SK-N-SH treated with all-trans-retinoic acid at 6 μM for 48 hours (cell line): ENCODE measurements around the gene HIVEP3.

Source experiments
- ATAC-seq: fragments of 200-7000 bp; cut with Tn5 transposase; 3 replicates; pipeline ENCODE4 v1.9.1; 2020; ENCODE audit warnings: mild to moderate bottlenecking, moderate library complexity
- ARNTL ChIP-seq: fragments of 450-650 bp; formaldehyde crosslinking; IDR thresholded peaks from 2 replicates; pipeline ENCODE4 v1.5.0; 2020; ENCODE audit warnings: low read depth, mild to moderate bottlenecking, moderate library complexity, borderline replicate concordance
- CSDC2 ChIP-seq: fragments of 250-450 bp; sonication (Bioruptor Pico); IDR thresholded peaks from 2 replicates; pipeline ENCODE4 v1.5.0; 2020; ENCODE audit warnings: mild to moderate bottlenecking, moderate library complexity
- ESRRG ChIP-seq: fragments of 250-450 bp; sonication (Bioruptor Pico); IDR thresholded peaks from 2 replicates; pipeline ENCODE4 v1.6.1; 2021; ENCODE audit warnings: mild to moderate bottlenecking
- ISL1 ChIP-seq: fragments of 250-450 bp; sonication (Bioruptor Pico); IDR thresholded peaks from 2 replicates; pipeline ENCODE4 v2.1.2; 2022; ENCODE audit warnings: mild to moderate bottlenecking, moderate library complexity
- OSR1 ChIP-seq: fragments of 250-450 bp; sonication (Bioruptor Pico); IDR thresholded peaks from 2 replicates; pipeline ENCODE4 v1.8.0; 2022; ENCODE audit warnings: moderate library complexity, mild to moderate bottlenecking, inconsistent platforms
- PATZ1 ChIP-seq: fragments of 250-450 bp; sonication (Bioruptor Pico); IDR thresholded peaks from 2 replicates; pipeline ENCODE4 v1.8.0; 2020; ENCODE audit warnings: mild to moderate bottlenecking, moderate library complexity, borderline replicate concordance
- PPARA ChIP-seq: fragments of 250-450 bp; sonication (Bioruptor Pico); IDR thresholded peaks from 2 replicates; pipeline ENCODE4 v1.5.0; 2020; ENCODE audit warnings: mild to moderate bottlenecking, borderline replicate concordance
- RARB ChIP-seq: fragments of 250-450 bp; sonication (Bioruptor Pico); IDR thresholded peaks from 2 replicates; pipeline ENCODE4 v1.8.0; 2021; ENCODE audit warnings: mild to moderate bottlenecking, moderate library complexity
- TCF4 ChIP-seq: fragments of 250-450 bp; sonication (Bioruptor Pico); IDR thresholded peaks from 2 replicates; pipeline ENCODE4 v1.8.0; 2021; ENCODE audit warnings: mild to moderate bottlenecking, moderate library complexity, borderline replicate concordance
- TOX ChIP-seq: fragments of 250-450 bp; sonication (Bioruptor Pico); IDR thresholded peaks from 2 replicates; pipeline ENCODE4 v1.8.0; 2021; ENCODE audit warnings: mild to moderate bottlenecking, moderate library complexity, borderline replicate concordance
- TSHZ2 ChIP-seq: fragments of 250-450 bp; sonication (Bioruptor Pico); IDR thresholded peaks from 2 replicates; pipeline ENCODE4 v1.5.0; 2020; ENCODE audit warnings: mild to moderate bottlenecking, moderate library complexity
- ZC3H10 ChIP-seq: fragments of 250-450 bp; sonication (Bioruptor Pico); IDR thresholded peaks from 2 replicates; pipeline ENCODE4 v1.5.1; 2021; ENCODE audit warnings: mild to moderate bottlenecking, moderate library complexity
- ZNF565 ChIP-seq: fragments of 450-650 bp; formaldehyde crosslinking; conservative IDR thresholded peaks from 2 replicates; pipeline ENCODE4 v1.5.0; 2020; ENCODE audit warnings: low read depth, mild to moderate bottlenecking, moderate library complexity
- ZNF70 ChIP-seq: fragments of 450-650 bp; formaldehyde crosslinking; IDR thresholded peaks from 2 replicates; pipeline ENCODE4 v1.5.0; 2020; ENCODE audit warnings: mild to moderate bottlenecking, moderate library complexity
- ZNF8 ChIP-seq: fragments of 450-650 bp; formaldehyde crosslinking; IDR thresholded peaks from 2 replicates; pipeline ENCODE4 v1.5.0; 2020; ENCODE audit warnings: mild to moderate bottlenecking, moderate library complexity
- TF ChIP-seq, protein P1 (sequence below): fragments of 250-450 bp; sonication (Bioruptor Pico); IDR thresholded peaks from 2 replicates; pipeline ENCODE4 v1.8.0; 2021; ENCODE audit warnings: low read depth, mild to moderate bottlenecking, moderate library complexity, borderline replicate concordance
- TF ChIP-seq, protein P2 (sequence below): fragments of 250-450 bp; sonication (Bioruptor Pico); IDR thresholded peaks from 2 replicates; pipeline ENCODE4 v1.5.1; 2021; ENCODE audit warnings: mild to moderate bottlenecking, moderate library complexity
- TF ChIP-seq, protein P3 (sequence below): fragments of 250-450 bp; sonication (Bioruptor Pico); IDR thresholded peaks from 2 replicates; pipeline ENCODE4 v1.5.1; 2020; ENCODE audit warnings: low read depth, mild to moderate bottlenecking, moderate library complexity

Gene HIVEP3

GRCh38 chr1:41648230-41648629 is 270.5 kb downstream of the HIVEP3 start:
- no peak for ATAC-seq
- no peak for TF ChIP-seq CSDC2 (CRISPR knock-in tag)
- TF ChIP-seq PPARA (CRISPR knock-in tag), result no peak
- TF ChIP-seq, all 23 proteins: peak for 0

GRCh38 chr1:41647221-41648135 is 271.2 kb downstream of the HIVEP3 start:
- no peak for ATAC-seq
- no peak for TF ChIP-seq ZC3H10
- no peak for TF ChIP-seq ZNF70 (CRISPR knock-in tag)
- no peak for TF ChIP-seq TCF4 (CRISPR knock-in tag)
- no peak for TF ChIP-seq ARNTL
- no peak for TF ChIP-seq ZNF8 (CRISPR knock-in tag)
- no peak for TF ChIP-seq CSDC2 (CRISPR knock-in tag)
- TF ChIP-seq TOX (CRISPR knock-in tag), result no peak
- TF ChIP-seq, all 23 proteins: peak for 0

DNA sequence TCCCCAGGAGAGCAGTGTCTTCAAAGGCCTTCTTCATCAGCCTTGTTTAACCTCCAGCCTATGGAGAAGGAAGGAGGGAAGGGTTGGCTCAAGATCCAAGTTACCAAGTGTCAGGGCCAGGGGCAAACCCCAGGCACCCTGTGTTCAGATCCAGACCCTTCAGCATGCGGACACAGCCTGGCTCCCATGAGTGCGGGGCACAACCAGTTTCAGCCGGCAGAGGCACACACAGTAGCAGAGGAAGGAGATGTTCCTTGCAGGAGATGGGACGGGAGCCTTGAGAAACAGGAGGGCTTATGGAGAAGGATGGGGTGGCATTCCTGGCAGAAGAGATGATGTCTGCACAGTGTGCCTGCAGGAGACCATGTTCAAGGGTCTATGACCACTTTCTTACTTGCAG is 272.5 kb downstream of the HIVEP3 start:
- ATAC-seq, result no peak
- no peak for TF ChIP-seq PPARA (CRISPR knock-in tag)
- no peak for TF ChIP-seq TCF4 (CRISPR knock-in tag)
- TF ChIP-seq TSHZ2 (CRISPR knock-in tag), result no peak
- TF ChIP-seq RARB (CRISPR knock-in tag), result no peak
- TF ChIP-seq, protein P1, sequence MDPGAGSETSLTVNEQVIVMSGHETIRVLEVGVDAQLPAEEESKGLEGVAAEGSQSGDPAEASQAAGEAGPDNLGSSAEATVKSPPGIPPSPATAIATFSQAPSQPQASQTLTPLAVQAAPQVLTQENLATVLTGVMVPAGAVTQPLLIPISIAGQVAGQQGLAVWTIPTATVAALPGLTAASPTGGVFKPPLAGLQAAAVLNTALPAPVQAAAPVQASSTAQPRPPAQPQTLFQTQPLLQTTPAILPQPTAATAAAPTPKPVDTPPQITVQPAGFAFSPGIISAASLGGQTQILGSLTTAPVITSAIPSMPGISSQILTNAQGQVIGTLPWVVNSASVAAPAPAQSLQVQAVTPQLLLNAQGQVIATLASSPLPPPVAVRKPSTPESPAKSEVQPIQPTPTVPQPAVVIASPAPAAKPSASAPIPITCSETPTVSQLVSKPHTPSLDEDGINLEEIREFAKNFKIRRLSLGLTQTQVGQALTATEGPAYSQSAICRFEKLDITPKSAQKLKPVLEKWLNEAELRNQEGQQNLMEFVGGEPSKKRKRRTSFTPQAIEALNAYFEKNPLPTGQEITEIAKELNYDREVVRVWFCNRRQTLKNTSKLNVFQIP, result no peak
- TF ChIP-seq ZNF565 (CRISPR knock-in tag), result no peak
- TF ChIP-seq, protein P2, sequence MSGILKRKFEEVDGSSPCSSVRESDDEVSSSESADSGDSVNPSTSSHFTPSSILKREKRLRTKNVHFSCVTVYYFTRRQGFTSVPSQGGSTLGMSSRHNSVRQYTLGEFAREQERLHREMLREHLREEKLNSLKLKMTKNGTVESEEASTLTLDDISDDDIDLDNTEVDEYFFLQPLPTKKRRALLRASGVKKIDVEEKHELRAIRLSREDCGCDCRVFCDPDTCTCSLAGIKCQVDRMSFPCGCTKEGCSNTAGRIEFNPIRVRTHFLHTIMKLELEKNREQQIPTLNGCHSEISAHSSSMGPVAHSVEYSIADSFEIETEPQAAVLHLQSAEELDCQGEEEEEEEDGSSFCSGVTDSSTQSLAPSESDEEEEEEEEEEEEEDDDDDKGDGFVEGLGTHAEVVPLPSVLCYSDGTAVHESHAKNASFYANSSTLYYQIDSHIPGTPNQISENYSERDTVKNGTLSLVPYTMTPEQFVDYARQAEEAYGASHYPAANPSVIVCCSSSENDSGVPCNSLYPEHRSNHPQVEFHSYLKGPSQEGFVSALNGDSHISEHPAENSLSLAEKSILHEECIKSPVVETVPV (CRISPR knock-in tag), result no peak
- no peak for TF ChIP-seq ZNF70 (CRISPR knock-in tag)
- TF ChIP-seq ISL1 (CRISPR knock-in tag), result no peak
- TF ChIP-seq ZC3H10, result no peak
- TF ChIP-seq ARNTL, result no peak
- no peak for TF ChIP-seq OSR1
- no peak for TF ChIP-seq PATZ1 (CRISPR knock-in tag)
- TF ChIP-seq, protein P3, sequence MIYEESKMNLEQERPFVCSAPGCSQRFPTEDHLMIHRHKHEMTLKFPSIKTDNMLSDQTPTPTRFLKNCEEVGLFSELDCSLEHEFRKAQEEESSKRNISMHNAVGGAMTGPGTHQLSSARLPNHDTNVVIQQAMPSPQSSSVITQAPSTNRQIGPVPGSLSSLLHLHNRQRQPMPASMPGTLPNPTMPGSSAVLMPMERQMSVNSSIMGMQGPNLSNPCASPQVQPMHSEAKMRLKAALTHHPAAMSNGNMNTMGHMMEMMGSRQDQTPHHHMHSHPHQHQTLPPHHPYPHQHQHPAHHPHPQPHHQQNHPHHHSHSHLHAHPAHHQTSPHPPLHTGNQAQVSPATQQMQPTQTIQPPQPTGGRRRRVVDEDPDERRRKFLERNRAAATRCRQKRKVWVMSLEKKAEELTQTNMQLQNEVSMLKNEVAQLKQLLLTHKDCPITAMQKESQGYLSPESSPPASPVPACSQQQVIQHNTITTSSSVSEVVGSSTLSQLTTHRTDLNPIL, result no peak
- no peak for TF ChIP-seq ESRRG (CRISPR knock-in tag)
- no peak for TF ChIP-seq ZNF8 (CRISPR knock-in tag)
- TF ChIP-seq TOX (CRISPR knock-in tag), result no peak

DNA sequence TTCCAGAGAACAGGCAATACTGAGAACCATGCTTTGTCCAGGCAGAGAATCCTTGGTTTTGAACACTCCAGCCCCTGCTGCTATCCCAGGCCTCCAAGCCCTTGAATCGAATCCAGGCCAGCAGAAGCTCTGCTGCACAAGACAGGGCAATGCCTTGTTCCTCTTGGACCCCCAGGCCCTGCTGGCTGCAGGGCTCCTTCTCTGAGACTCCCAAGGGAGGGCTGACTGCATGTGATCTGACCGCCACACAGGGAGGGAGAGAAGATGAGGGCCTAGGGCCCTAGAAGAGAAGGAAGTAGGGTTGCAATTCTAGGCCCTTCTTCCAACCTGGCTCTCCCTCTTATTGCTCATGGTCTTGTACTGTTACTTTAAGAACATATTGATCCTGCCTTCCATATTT is 273.7 kb downstream of the HIVEP3 start:
- TF ChIP-seq ESRRG (CRISPR knock-in tag), result no peak
- no peak for TF ChIP-seq ZNF8 (CRISPR knock-in tag)
- TF ChIP-seq, protein P2 (CRISPR knock-in tag), result no peak
- no peak for TF ChIP-seq ZC3H10
- TF ChIP-seq TOX (CRISPR knock-in tag), result no peak
- TF ChIP-seq PATZ1 (CRISPR knock-in tag), result no peak
- TF ChIP-seq, protein P1, result no peak
- no peak for ATAC-seq
